ENCODE measurements around the gene PDE10A.

PDE10A gene

GRCh38 chr6:165653196-165653595 is 9.8 kb downstream of the PDE10A start:
- no peak overlapping the region for H3K4me3 ChIP-seq (ENCODE audit: low read depth, low read length)
- DNase-seq (ENCODE audit: low read depth), result no peak
- TF ChIP-seq MYC (IDR thresholded peaks at IDR 0.05; ENCODE audit: low read depth, low read length) (no peak), MAX (IDR thresholded peaks at IDR 0.05; ENCODE audit: low read depth, low read length) (no peak), CTCF (IDR thresholded peaks at IDR 0.05; ENCODE audit: low read depth, low read length) (no peak), POLR2A (IDR thresholded peaks at IDR 0.05; ENCODE audit: extremely low read depth, insufficient read length) (no peak)

- H3K4me3 ChIP-seq (ENCODE audit: low read depth, low read length), result no peak overlapping the region
- TF ChIP-seq MAX (IDR thresholded peaks at IDR 0.05; ENCODE audit: low read depth, low read length) (no peak), POLR2A (IDR thresholded peaks at IDR 0.05; ENCODE audit: extremely low read depth, insufficient read length) (no peak), MYC (IDR thresholded peaks at IDR 0.05; ENCODE audit: low read depth, low read length) (no peak), CTCF (IDR thresholded peaks at IDR 0.05; ENCODE audit: low read depth, low read length) (no peak)
- DNase-seq (ENCODE audit: low read depth), result no peak
Observed at GRCh38 chr6:165652766-165653165, 10.3 kb downstream of the PDE10A start.

- DNase-seq (ENCODE audit: low read depth), result no peak
- no peak overlapping the region for H3K4me3 ChIP-seq (ENCODE audit: low read depth, low read length)
- no peak for TF ChIP-seq MYC (IDR thresholded peaks at IDR 0.05; ENCODE audit: low read depth, low read length)
- TF ChIP-seq POLR2A (IDR thresholded peaks at IDR 0.05; ENCODE audit: extremely low read depth, insufficient read length), result no peak
- TF ChIP-seq MAX (IDR thresholded peaks at IDR 0.05; ENCODE audit: low read depth, low read length), result no peak
- no peak for TF ChIP-seq CTCF (IDR thresholded peaks at IDR 0.05; ENCODE audit: low read depth, low read length)
Observed at GRCh38 chr6:165649166-165650137, 13.6 kb downstream of the PDE10A start.

- no peak for DNase-seq (ENCODE audit: low read depth)
- TF ChIP-seq MAX (IDR thresholded peaks at IDR 0.05; ENCODE audit: low read depth, low read length) (no peak), MYC (IDR thresholded peaks at IDR 0.05; ENCODE audit: low read depth, low read length) (no peak), CTCF (IDR thresholded peaks at IDR 0.05; ENCODE audit: low read depth, low read length) (no peak)
- H3K4me3 ChIP-seq (ENCODE audit: low read depth, low read length), result no peak overlapping the region
Observed at GRCh38 chr6:165647041-165647440, 16.0 kb downstream of the PDE10A start.

GRCh38 chr6:165645919-165646318 is 17.1 kb downstream of the PDE10A start:
- no peak overlapping the region for H3K4me3 ChIP-seq (ENCODE audit: low read depth, low read length)
- TF ChIP-seq POLR2A (IDR thresholded peaks at IDR 0.05; ENCODE audit: extremely low read depth, insufficient read length), result no peak
- no peak for TF ChIP-seq MYC (IDR thresholded peaks at IDR 0.05; ENCODE audit: low read depth, low read length)
- no peak for TF ChIP-seq CTCF (IDR thresholded peaks at IDR 0.05; ENCODE audit: low read depth, low read length)
- no peak for TF ChIP-seq MAX (IDR thresholded peaks at IDR 0.05; ENCODE audit: low read depth, low read length)
- DNase-seq (ENCODE audit: low read depth), result no peak

Data from NB4 (cell line).